Endothelial cell of umbilical vein (primary cell): ENCODE data around the gene PAIP2. TPM values are rescaled to one million over a fixed set of nuclear protein-coding genes. Genes with fewer than 3 reads are reported as not detected.

Experiments used
- BruUV-seq: library from RNA; stranded (reverse); fragments of 400-500 nt; replicated peaks from 2 replicates; lab custom pipeline; 2021; lab: Mats Ljungman, UMichigan
- CTCF ChIA-PET: fragments of 300-600, 350-600 bp; sonication (Branson Sonifier 250); formaldehyde crosslinking; loops from one replicate; lab custom pipeline; 2021; ENCODE audit warnings: antibody characterized with exemption, inconsistent platforms; lab: Charles Lee
- POLR2A ChIA-PET: fragments of 300-600, 350-600 bp; sonication (Branson Sonifier 250); formaldehyde crosslinking; loops from one replicate; lab custom pipeline; 2021; ENCODE audit warnings: antibody characterized with exemption, inconsistent platforms; lab: Charles Lee
- DNase-seq: peaks from one replicate; pipeline ENCODE4 v3.0.0-alpha.2; 2011; ENCODE audit warnings: low read depth, low spot score
- FAIRE-seq: peaks from 2 replicates; lab custom pipeline; 2011; peaks lifted over from hg19 to GRCh38; lab: Jason Lieb, UNC
- H2AFZ ChIP-seq: 2 replicates; pipeline ENCODE4 v1.6.0; 2012; ENCODE audit warnings: low read depth, low read length, control low read depth, inconsistent platforms
- H3K27ac ChIP-seq: 2 replicates; pipeline ENCODE4 v1.5.1; 2011; ENCODE audit warnings: low read depth, mild to moderate bottlenecking, control low read depth, low read length, moderate library complexity; ENCODE audit not compliant: insufficient read depth
- H3K27me3 ChIP-seq, 2 experiments: 2 replicates each; pipeline versions ENCODE4 v1.6.0 to v1.6.1; 2011; ENCODE audit warnings: low read length in 2 of 2, mixed read lengths in 1 of 2; ENCODE audit not compliant: control insufficient read depth in 2 of 2, insufficient read depth in 2 of 2
- H3K36me3 ChIP-seq, 2 experiments: 2 replicates in 1 of 2; 3 replicates in 1 of 2; pipeline ENCODE4 v1.5.1; 2011; ENCODE audit warnings: low read length in 2 of 2, mild to moderate bottlenecking in 1 of 2, moderate library complexity in 1 of 2; ENCODE audit not compliant: control insufficient read depth in 2 of 2, insufficient read depth in 2 of 2; ENCODE audit errors: extremely low read depth in 1 of 2
- H3K4me1 ChIP-seq: 3 replicates; pipeline ENCODE4 v1.5.1; 2011; ENCODE audit warnings: mild to moderate bottlenecking, low read length; ENCODE audit not compliant: control insufficient read depth, insufficient read depth; ENCODE audit errors: extremely low read depth
- H3K4me2 ChIP-seq: 2 replicates; pipeline ENCODE4 v1.6.1; 2011; ENCODE audit warnings: low read length, control low read depth, mixed read lengths; ENCODE audit not compliant: insufficient read depth
- H3K4me3 ChIP-seq, 3 experiments: fragments of 200-600 bp in 1 of 3; sonication (generic), shearing (Covaris generic) in 1 of 3; replicated peaks in 1 of 3; 2 replicates each; pipeline ENCODE4 v1.5.1; 2011 to 2016; ENCODE audit warnings: control low read depth in 3 of 3, low read length in 3 of 3, mild to moderate bottlenecking in 2 of 3, inconsistent platforms in 1 of 3, low read depth in 1 of 3, moderate library complexity in 1 of 3; ENCODE audit not compliant: insufficient read depth in 1 of 3
- H3K79me2 ChIP-seq: 2 replicates; pipeline ENCODE4 v1.6.0; 2012; ENCODE audit warnings: low read length, inconsistent platforms; ENCODE audit not compliant: control insufficient read depth, insufficient read depth
- H3K9ac ChIP-seq: replicated peaks from 2 replicates; pipeline ENCODE3; 2011; ENCODE audit warnings: low read length, control low read depth; ENCODE audit not compliant: insufficient read depth; ENCODE audit errors: extremely low read depth
- H3K9me1 ChIP-seq: replicated peaks from 3 replicates; pipeline ENCODE4 v1.6.0; 2011; ENCODE audit warnings: mild to moderate bottlenecking, low read length; ENCODE audit not compliant: control insufficient read depth, insufficient read depth; ENCODE audit errors: extremely low read depth
- H3K9me3 ChIP-seq: replicated peaks from 2 replicates; pipeline ENCODE4 v1.5.1; 2012; ENCODE audit warnings: low read length, inconsistent platforms; ENCODE audit not compliant: control insufficient read depth, insufficient read depth
- H4K20me1 ChIP-seq: replicated peaks from 2 replicates; pipeline ENCODE3; 2011; ENCODE audit warnings: mild to moderate bottlenecking, low read length; ENCODE audit not compliant: control insufficient read depth, insufficient read depth; ENCODE audit errors: extremely low read depth
- EZH2 ChIP-seq: IDR thresholded peaks from 2 replicates; pipeline ENCODE4 v1.6.1; 2012; ENCODE audit warnings: borderline replicate concordance, low read depth, mild to moderate bottlenecking, moderate library complexity, low read length, inconsistent platforms; ENCODE audit not compliant: severe bottlenecking
- FOS ChIP-seq: IDR thresholded peaks from 2 replicates; pipeline ENCODE4 v1.6.1; 2011; ENCODE audit warnings: mild to moderate bottlenecking, low read length, moderate library complexity, borderline replicate concordance; ENCODE audit not compliant: insufficient read depth
- JUN ChIP-seq: IDR thresholded peaks from 2 replicates; pipeline ENCODE4 v1.6.1; 2011; ENCODE audit warnings: borderline replicate concordance, low read depth; ENCODE audit not compliant: insufficient read length, insufficient read depth
- MYC ChIP-seq: IDR thresholded peaks from one replicate; pipeline ENCODE4 v1.6.1; 2011; ENCODE audit warnings: mild to moderate bottlenecking, low read depth, low read length
- POLR2A ChIP-seq: IDR thresholded peaks from 2 replicates; pipeline ENCODE4 v1.6.1; 2012; ENCODE audit warnings: low read depth, mild to moderate bottlenecking, control low read depth, low read length
- POLR2AphosphoS5 ChIP-seq: IDR thresholded peaks from 2 replicates; pipeline ENCODE4 v1.6.1; 2012; ENCODE audit warnings: low read depth, mild to moderate bottlenecking, control low read depth, low read length, moderate library complexity; ENCODE audit not compliant: insufficient read depth
- dilution Hi-C: fragments of 300-500 bp; cut with MboI; formaldehyde crosslinking; loops from one replicate; pipeline ENCODE4 v1.15.0; 2019; ENCODE audit warnings: low sequenced_read_pairs; ENCODE audit not compliant: extremely low pct_ligation_motif_present
- intact Hi-C: fragments of 100-400 bp; cut with micrococcal nuclease; formaldehyde crosslinking; loops from one replicate; pipeline ENCODE4 v1.10.0; 2022
- polyA plus RNA-seq, 4 experiments: library from polyadenylated mRNA; depleted of rRNA in 3 of 4; stranded (reverse) in 3 of 4; unstranded in 1 of 4; fragments of >200 nt; gene quantifications; 2 replicates each; pipeline versions ENCODE4 v1.2.1 to v1.2.3, GENCODE V29; 2011 to 2012; ENCODE audit warnings: missing spikeins in 1 of 4
- total RNA-seq: library from RNA; stranded (reverse); gene quantifications from 2 replicates; pipeline ENCODE4 v1.2.3, GENCODE V29; 2021
- TF ChIP-seq, protein P1 (sequence below): IDR thresholded peaks from 2 replicates; pipeline ENCODE4 v1.6.1; 2011; ENCODE audit not compliant: insufficient read depth, insufficient read length
- TF ChIP-seq, protein P2 (sequence below), 2 donors: IDR thresholded peaks; 1 replicate in 1 of 2; 2 replicates in 1 of 2; pipeline ENCODE4 v1.5.1; 2011; ENCODE audit warnings: low read length in 2 of 2, mild to moderate bottlenecking in 2 of 2, moderate library complexity in 2 of 2, control low read depth in 1 of 2, inconsistent platforms in 1 of 2, low read depth in 1 of 2; ENCODE audit not compliant: insufficient read depth in 1 of 2; ENCODE audit errors: extremely low read depth in 1 of 2

Gene PAIP2
- total and polyA plus RNA-seq, 2 donors (not counting 3 experiments of a cell fraction or from before 2014, with no cell fraction given): 52.1 to 80.4 TPM

DNA sequence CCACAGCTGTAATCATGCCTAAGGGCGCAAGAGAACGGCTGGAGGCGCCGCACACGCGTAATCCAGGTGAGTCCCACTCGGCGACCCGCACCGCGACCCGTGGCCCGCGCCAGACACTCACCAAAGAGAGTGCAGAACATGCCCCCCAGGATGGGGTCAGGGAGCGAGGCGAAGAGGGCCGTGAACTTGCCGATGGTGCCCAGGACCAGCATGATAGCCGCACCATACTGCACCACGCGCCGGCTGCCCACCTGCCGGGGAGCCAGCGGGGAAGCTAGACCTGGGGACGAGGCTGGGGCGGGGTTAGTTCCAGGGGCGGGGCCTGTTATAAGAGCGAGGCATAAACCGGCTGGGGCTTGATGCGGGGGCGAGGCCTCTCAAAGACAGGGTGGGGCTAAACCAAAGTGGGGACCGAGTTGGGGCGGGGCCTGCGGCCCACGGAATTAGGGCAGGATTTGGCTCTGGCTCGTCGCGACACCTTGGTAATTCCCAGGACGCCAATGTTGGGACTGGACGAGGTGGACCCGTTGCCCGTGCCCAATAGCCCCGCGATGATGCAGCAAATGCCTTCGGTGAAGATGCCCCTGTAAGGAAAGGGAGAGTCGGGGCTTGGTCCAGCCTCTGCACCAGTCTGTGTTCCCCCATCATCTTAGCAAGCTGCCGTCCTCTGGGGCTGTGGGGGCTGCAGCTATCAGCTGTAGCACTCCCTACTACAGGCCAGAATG, 36.6 kb downstream of the PAIP2 start:
- no peaks in the 10 kb centered on the region for H3K9me3 ChIP-seq
- intact Hi-C loops: no loop called here
- no peak overlapping the region for H3K4me3 ChIP-seq
- ChIA-PET CTCF (interaction anchor here (0.7 to 1.0 kb wide), 2 partner anchors 10 to 17 kb away, joined by 3 to 4 read pairs; no protein-coding TSS in a partner anchor), POLR2A (no interaction called here)
- H3K27ac ChIP-seq: no peak overlapping the region
- no peak for FAIRE-seq
- TF ChIP-seq POLR2AphosphoS5 (no peak), MYC (no peak), FOS (no peak), EZH2 (no peak)
- TF ChIP-seq, protein P1, sequence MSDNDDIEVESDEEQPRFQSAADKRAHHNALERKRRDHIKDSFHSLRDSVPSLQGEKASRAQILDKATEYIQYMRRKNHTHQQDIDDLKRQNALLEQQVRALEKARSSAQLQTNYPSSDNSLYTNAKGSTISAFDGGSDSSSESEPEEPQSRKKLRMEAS: no peak
- DNase-seq: no peak
- no TSS peak for BruUV-seq
- H2AFZ ChIP-seq: no peak overlapping the region
- no peaks in the 10 kb centered on the region for H3K9me1 ChIP-seq
- H3K27me3 ChIP-seq: no peaks in the 10 kb centered on the region
- H3K36me3 ChIP-seq: peaks cover 0 to 3% of the 10 kb centered on the region in 2 experiments
- no peaks in the 10 kb centered on the region for H3K4me1 ChIP-seq
- no peaks in the 10 kb centered on the region for H3K79me2 ChIP-seq
- no peaks in the 10 kb centered on the region for H4K20me1 ChIP-seq
- H3K9ac ChIP-seq: no peak overlapping the region
- no peak overlapping the region for H3K4me2 ChIP-seq
- dilution Hi-C loops: no loop called here

DNA sequence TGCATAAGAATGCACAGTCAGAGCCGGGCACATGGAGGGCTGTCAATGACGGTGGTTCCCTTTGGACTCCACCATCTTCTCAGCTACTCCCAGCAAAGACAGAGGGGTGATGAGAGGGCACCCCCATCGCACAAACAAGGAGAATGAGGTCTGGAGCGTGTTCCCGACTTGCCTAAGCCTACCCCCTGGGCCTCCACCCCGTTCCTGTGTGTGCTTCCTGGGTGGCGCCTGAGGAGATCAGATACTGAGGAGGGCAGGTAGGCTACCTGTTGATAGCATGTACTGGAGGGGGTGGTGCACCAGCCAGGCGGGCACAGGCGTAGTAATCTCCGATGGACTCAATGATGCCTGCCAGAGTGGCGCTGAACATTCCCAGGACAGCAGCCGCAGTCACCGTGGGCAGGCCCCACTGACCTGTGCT, 37.3 kb downstream of the PAIP2 start:
- POLR2A ChIA-PET: no interaction called here
- no TSS peak for BruUV-seq
- Histone ChIP-seq H3K27ac (no peak overlapping the region), H3K79me2 (no peaks in the 10 kb centered on the region), H2AFZ (no peak overlapping the region), H3K9me3 (no peaks in the 10 kb centered on the region), H3K9ac (no peak overlapping the region), H3K4me2 (no peak overlapping the region), H3K9me1 (no peaks in the 10 kb centered on the region), H4K20me1 (no peaks in the 10 kb centered on the region), H3K4me3 (no peak overlapping the region), H3K4me1 (no peaks in the 10 kb centered on the region), H3K27me3 (no peaks in the 10 kb centered on the region), H3K36me3 (peaks cover 0 to 3% of the 10 kb centered on the region in 2 experiments)
- intact Hi-C loops (no loop called here), dilution Hi-C loops (no loop called here)
- FAIRE-seq (no peak), DNase-seq (no peak)
- no peak for TF ChIP-seq POLR2A
- TF ChIP-seq, protein P2, sequence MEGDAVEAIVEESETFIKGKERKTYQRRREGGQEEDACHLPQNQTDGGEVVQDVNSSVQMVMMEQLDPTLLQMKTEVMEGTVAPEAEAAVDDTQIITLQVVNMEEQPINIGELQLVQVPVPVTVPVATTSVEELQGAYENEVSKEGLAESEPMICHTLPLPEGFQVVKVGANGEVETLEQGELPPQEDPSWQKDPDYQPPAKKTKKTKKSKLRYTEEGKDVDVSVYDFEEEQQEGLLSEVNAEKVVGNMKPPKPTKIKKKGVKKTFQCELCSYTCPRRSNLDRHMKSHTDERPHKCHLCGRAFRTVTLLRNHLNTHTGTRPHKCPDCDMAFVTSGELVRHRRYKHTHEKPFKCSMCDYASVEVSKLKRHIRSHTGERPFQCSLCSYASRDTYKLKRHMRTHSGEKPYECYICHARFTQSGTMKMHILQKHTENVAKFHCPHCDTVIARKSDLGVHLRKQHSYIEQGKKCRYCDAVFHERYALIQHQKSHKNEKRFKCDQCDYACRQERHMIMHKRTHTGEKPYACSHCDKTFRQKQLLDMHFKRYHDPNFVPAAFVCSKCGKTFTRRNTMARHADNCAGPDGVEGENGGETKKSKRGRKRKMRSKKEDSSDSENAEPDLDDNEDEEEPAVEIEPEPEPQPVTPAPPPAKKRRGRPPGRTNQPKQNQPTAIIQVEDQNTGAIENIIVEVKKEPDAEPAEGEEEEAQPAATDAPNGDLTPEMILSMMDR (IDR thresholded peaks at IDR 0.05; ENCODE audit: extremely low read depth in 1 of 2, insufficient read depth in 1 of 2, low read depth in 1 of 2, low read length in 2 of 2): no peak
- no peak for TF ChIP-seq JUN
- CTCF ChIA-PET: no interaction called here
